HG02763 (cell line): Measurements from ENCODE around the gene ARHGEF18.

Experiments used
- ATAC-seq: cut with Tn5 transposase; IDR thresholded peaks from one replicate; pipeline ENCODE4 v1.9.1; 2021; ENCODE audit warnings: mild to moderate bottlenecking, moderate library complexity; ENCODE audit not compliant: unreplicated experiment

The ARHGEF18 gene

DNA sequence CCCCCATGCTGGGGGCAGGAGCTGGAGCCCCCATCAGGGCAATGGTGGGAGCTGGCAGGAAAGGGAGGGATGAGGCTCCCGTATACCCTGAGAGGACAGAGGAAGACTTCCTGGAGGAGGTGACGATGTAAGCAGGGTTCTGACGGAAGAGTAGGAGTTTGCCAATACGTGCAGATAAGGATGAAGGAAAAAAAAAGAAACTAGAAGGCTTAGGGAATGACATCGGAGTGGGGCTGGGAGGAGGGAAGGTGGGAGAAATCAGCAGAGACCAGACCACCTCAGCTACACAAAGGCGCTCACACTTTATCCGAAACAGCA, 32.3 kb downstream of the ARHGEF18 start:
- no peak for ATAC-seq

DNA sequence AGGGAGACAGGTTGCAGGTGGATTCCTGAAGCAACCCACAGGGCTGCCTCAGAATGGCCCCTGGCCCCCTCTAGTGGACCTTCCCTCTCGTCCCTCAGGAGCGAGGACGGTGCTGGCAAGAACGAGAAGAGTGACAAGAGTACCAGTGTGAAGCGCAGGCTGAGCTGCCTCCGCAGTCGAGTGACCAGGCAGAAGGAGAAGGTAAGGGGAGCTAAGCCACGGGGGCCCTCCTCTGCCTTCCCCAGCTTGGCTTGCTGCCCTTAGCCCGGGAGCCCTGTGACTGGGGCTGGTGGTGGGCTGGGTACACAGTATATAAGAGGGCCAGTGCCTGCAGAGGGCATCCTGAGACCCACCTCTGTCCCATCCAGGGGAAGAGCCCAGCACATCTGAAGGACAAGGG, 34.0 kb downstream of the ARHGEF18 start:
- no peak for ATAC-seq

DNA sequence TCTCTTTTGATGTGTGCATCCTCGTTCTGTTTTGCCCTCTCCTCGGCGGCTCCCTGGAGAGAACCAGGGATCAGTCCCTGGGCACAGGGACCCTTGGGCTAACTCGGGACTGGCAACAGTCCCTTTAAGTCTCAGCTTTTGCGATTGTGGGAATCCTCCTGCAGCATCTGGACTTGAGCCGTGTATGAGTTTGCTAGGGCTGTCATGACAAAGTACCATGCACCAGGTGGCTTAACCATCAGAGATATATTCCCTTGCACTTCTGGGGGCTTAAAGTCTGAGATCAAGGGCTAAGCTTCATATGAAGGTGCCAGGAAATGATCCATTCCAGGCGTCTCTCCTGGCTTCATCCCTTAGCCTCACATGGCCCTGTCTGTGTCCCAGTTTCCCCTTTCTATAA, 34.5 kb downstream of the ARHGEF18 start:
- ATAC-seq = no peak

DNA sequence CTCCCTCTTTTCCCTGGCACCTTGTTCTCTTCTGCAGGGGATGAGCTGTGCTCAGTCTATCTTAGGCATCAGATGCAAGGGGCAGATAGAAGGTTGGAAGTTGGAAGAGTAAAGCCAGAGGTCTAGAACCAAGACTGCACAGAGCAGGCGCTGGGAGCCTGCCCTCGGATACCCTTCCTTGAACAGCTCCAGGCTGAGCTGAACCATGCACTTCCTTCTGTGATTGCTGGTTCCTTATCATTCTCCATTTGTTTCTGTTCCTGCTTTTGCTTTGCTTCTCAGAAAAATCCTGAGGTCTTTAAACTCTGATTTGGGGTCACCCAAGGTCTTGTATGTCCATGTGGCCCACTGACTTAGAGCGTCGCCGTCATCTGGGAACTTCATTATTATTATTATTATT, 36.3 kb downstream of the ARHGEF18 start:
- ATAC-seq = no peak

DNA sequence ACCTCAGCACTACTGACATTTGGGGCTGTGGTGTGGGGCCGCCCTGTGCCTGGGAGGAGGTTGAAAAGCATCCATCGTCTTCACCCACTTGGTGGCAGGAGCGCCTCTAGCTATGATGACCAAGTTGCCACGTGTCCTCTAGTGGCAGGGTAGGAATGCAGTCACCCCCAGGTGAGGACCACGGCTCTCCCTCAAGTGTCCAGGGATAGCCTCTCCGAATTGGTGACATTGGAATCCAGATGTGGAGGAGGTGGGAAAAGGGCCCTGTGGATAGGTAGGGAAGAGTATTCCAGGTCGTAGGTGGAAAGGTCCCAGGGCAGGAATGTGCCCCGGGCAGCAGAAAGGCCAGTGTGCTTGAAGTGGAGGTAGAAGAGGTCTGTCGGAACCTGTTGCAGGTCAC, 37.6 kb downstream of the ARHGEF18 start:
- no peak for ATAC-seq

DNA sequence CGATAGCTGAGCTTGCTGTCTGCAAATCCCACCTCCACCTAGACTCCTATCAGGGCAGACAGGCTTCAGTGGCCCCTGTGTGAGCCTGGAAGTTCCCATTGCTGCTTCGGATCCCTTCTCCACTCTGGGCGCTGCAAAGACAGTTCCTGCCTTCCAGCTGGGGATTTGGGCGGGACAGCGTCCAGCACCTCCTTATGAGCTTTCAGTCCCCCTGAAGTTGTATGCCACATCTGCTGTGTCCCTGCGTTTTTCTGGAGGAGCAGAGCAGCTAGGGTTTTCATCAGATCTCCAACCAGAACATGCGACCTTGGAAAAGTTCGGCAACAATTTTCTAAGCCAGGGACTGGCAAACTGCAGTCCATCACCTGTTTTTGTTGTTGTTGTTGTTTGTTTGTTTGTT, 38.0 kb downstream of the ARHGEF18 start:
- ATAC-seq = no peak

DNA sequence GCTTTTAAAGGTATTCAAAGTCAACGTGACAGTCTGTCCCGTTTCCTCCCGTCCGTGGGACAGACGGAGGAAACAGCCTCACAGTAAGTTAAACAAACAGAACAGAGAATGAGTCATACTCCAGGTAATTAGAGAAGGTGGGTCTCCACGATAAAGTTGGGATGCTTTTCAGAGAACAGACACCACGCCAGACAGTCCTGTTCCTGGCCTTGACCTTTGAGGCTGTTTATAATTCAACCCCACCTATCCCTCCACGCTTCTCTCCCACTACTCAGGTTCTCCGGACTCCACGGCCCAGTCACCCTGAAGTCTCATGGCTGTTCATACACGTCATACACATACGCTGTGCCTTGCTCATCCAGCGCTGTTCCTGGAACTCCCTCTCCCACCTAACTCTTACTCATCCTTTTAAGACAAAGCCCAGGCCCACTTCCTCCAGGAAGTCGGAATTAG, 42.5 kb downstream of the ARHGEF18 start:
- no peak for ATAC-seq

DNA sequence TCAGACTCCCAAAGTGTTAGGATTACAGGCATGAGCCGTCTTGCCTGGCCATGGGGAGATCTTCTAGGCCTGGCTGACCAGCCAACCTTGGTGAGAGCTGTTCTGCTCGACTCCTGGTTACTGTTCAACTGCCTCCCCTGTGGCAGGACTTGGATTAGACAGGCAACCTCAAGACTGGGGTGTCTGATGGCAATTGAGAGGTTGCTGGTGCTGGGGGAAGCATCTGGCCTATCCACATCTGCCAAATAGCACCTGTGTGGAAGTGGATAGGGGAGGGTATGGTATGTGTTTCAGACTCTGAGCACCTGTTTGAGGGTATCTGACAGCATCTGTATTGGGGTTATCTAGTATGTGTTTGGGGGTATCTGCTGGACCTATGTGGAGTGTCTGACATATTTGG, 44.7 kb downstream of the ARHGEF18 start:
- no peak for ATAC-seq

DNA sequence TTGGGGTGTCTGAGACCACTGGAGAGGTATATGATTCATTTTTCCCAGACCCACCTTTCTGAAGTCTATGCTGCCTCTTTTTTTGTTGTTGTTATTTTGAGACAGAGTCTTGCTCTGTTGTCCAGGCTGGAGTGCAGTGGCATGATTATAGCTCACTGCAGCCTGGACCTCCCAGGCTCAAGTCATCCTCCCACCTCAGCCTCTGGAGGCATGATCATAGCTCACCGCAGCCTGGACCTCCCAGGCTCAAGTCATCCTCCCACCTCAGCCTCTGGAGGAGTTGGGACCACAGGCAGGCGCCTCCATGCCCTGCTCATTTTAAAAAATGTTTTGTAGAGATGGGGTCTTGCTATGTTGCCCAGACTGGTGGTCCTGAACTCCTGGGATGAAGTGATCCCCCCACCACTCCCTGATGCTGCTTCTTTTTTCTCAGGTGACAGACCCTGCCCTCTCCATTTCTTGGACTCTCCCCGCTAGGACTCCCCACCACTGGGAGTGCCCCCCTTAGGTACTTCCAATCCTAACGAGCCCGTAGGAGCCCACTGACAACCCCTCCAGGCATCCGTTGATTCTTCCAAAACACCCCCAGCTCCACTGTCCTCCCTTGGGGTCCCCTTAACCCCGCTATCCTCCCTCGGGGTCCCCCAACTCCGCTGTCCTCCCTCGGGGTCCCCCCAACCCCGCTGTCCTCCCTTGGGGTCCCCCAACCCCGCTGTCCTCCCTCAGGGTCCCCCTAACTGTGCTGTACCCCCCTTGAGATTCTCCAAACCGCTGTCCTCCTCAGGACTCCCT, 45.4 kb downstream of the ARHGEF18 start:
- ATAC-seq = no peak

DNA sequence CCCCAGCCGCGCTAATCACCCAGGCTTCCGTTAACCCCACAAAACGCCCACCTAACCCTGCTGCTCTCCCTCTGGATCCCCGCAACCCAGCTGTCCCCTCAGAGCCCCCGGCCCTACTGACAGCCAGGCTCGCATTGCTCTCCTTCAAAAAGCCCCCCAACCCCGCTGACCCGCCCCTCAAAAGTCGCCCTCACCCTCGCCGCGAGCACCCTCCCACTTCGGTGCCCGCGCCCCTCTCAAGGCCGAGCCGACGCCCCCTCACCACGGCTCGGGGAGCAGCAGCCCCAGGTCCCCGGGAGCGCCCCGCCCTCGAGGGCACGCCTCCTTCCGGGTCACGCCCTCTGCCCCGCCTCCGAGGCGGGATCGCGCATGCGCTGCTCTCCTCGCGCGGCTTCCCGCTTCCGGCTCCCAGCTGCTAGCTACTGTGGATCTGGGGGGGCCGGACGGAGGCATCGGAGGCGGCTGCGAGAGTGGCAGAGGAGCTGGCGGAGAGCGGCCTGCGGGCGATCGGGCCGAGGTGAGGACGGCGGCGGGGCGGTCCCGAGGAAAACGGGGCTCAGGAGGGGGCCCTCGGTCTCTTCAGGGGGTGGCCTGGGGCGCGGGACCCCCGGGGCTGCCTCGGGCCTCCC, 46.1 kb downstream of the ARHGEF18 start:
- ATAC-seq = peak; percentile 70

DNA sequence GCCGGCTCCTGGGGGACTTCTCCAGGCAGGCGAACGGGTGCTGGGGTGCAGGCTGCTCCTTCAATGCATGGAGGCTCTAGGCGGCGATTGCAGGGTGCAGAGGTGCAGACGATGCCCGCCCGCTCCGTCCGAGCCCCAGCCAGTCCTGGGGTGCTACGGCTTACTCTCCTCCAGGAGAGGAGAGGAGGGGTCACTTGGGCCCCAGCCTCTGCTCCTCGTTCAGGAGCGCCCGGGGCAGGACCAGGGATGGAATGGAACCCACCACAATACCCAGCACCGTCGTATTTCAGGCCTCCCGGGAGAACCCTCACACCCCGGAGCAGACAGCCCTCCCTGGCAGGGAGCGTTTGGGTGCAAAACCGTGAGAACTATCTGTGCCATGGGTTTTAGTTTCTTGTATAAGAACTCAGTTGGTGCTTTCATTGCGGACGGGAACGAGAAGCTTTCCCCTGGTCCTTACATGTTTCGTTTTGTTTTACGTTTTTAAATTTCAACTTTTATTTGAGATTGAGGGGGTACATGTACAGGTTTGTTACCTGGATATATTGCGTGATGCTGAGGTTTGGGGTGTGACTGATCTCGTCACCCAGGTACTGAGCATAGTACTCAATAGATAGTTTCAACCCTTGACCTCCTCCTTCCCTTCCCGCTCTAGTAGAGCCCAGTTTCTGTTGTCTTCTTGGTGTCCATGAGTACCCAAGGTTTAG, 46.8 kb downstream of the ARHGEF18 start:
- ATAC-seq = peak; percentile 32

DNA sequence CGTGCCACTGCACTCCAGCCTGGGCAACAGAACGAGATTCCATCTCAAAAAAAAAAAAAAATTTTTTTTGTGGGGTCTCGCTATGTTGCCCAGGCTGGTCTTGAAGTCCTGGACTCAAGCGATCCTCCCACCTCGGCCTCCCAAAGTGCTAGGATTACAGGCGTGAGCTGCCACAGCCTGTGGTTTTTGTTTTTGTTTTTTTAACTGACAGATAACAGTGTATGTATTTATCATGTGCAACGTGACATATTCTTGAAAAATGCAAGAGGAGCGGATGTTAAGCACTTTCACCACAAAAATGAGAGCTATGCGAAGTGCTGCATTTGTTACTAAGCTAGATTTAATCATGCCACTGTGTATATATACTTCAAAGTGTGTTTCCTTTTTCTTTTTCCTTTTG, 49.0 kb downstream of the ARHGEF18 start:
- ATAC-seq = no peak
